GM12872 (cell line): ENCODE data around the gene NRXN3.

ENCODE experiments used
- TF ChIP-seq, protein P1 (sequence below): IDR thresholded peaks from 3 replicates; pipeline ENCODE4 v1.5.1; 2011; ENCODE audit warnings: low read depth, mild to moderate bottlenecking, low read length, moderate library complexity; ENCODE audit not compliant: insufficient read depth

The NRXN3 gene

DNA sequence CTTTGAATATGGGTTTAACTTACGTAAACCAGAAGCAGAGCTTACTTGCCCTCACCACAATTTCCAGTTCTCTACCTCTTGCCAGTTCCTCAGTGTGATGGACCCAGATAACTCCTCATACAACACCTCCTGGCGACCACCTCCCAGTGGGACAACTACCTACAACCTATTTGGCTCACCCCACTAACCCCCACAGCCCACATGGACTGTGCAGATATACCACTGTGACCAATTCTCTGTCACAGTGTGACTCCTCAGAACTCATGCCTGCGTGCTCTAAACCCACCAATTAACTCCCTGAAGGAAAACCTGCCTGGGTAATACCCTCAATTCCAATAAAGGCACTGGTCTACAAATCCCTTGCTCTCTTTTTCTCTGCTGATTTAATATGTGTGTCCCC lies 1729.4 kb downstream of the NRXN3 start:
- TF ChIP-seq, protein P1, sequence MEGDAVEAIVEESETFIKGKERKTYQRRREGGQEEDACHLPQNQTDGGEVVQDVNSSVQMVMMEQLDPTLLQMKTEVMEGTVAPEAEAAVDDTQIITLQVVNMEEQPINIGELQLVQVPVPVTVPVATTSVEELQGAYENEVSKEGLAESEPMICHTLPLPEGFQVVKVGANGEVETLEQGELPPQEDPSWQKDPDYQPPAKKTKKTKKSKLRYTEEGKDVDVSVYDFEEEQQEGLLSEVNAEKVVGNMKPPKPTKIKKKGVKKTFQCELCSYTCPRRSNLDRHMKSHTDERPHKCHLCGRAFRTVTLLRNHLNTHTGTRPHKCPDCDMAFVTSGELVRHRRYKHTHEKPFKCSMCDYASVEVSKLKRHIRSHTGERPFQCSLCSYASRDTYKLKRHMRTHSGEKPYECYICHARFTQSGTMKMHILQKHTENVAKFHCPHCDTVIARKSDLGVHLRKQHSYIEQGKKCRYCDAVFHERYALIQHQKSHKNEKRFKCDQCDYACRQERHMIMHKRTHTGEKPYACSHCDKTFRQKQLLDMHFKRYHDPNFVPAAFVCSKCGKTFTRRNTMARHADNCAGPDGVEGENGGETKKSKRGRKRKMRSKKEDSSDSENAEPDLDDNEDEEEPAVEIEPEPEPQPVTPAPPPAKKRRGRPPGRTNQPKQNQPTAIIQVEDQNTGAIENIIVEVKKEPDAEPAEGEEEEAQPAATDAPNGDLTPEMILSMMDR: no peak

DNA sequence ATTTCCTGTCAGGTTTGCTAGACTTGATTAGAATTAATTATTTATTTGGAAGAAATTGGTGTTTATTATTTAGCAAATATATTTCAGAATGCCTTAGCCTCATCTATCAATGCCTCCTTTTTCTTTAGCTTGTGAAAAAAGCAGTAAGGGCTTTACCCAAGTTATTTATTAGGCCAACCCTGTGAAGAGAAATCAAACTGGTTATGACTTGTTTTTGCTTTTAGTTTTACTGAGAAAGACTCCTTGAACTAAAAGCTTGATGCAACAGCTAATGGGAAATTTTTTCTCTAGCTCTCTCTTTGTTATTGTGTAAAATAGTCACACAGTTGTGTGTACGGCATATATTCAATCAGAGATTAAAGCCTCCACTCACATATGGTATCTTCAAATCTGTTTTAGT lies 1734.3 kb downstream of the NRXN3 start:
- TF ChIP-seq, protein P1: no peak

DNA sequence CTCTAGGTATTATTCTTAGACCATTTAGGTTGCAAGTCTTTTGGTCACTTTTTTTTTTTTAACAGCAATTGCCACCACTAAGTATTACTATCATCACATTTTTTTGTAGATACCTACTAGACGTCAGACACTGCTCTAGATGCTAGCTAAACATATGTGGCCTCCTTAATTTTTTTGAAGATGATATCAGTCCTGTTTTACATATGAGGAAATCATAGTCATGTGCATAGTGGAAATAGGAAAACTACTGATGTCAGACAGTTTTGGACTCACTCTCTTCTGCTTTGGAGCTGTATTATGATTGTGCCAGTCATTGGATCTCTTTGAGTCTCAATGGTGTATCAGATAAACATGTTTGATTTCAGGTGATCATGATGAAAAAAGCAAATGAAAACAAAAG lies 1736.8 kb downstream of the NRXN3 start:
- TF ChIP-seq, protein P1: no peak

DNA sequence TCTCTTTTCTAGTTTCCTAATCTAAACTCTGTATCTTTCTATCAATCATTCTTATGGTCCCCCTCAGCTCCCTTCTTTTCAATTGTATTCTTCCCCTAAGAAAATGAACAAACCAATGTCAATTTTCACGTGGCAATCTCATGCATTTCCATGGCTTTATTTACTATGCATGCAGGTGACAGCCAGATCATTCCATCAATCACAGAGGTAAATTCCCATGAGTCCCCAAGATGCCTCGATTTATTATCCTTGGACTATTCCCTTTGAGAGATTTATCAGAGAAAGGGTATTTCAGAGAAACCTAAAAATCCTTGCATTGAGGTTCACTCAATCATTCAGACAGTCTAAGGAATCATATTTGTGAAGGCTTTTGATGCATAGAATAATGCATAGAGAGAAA lies 1739.9 kb downstream of the NRXN3 start:
- TF ChIP-seq, protein P1: no peak

DNA sequence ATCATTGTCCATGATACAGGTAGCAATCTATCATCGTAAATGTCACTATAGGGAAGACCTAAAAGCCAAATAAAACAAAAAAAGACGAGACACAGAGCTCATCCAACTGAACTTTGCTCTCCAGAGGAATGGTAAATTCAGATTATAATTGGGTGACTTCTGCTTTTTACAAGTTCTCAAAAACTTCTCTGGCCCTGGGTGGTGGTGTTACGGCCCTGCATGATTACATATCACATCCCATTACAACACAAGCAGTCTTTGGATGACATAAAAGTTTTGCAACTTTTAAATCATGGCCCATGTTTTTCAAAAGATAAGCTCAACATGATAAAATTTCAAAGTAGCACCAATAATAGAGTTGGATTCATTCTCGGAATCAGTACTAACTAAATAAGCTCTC lies 1741.6 kb downstream of the NRXN3 start:
- TF ChIP-seq, protein P1: no peak

DNA sequence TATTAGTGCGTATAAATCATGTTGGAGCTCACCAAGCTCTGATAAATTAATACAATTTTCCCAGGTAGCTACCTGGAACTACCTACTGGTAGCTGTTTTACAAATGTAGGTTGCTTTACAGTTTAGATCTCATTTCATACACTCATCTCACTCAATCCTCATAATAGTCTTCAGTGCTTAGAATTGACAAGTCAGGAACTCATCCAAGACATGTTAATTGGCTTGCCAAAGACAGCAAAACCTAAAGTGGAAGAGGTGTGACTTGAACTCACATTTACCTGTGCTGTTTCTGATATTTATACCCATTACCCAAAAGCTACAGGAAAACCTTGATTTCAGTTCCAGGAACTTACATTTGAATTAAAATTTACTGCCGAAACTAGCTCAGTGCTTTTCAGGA lies 1744.4 kb downstream of the NRXN3 start:
- TF ChIP-seq, protein P1: no peak

DNA sequence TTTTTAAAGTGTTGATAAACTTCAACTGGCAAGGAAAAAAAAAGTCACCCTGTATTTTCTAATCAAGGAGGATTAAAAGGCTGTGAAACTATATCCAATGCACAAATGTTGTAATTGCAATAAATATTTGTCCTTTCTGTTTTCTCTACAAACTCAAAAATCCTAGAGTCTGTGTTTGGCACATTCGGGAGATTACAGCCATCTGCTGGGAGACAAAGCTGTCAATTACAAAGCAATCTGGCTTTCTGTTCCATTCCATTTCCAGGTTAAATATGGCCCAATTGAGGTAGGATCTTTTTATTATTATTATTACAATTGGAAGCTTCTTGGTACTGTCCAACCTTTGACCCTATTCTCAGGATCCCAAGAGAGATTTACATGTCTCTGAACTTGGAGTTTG lies 1745.2 kb downstream of the NRXN3 start:
- TF ChIP-seq, protein P1: no peak

DNA sequence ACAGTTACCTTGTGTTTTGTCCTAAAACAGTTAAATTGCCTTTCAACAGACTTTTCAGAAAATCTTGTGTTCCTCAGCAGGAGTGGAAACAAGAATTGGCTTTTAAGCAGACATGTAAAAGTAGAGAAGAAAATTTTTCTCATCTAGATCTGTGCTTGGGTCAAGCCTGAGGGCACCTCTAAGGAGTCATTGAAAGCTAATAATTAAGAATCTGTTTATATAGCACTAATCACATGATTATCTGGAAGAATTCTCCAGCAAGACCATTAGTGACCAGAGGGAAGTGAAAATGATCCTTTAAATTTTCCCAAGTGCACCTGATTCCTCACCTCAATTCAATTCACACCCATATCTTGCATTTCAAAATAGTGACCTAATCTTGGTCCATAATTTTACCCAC lies 1746.1 kb downstream of the NRXN3 start:
- TF ChIP-seq, protein P1: no peak
